ENCODE measurements around the gene CTBS. TPM values are rescaled to one million over a fixed set of nuclear protein-coding genes. Genes with fewer than 3 reads are reported as not detected.

The CTBS gene
- polyA plus RNA-seq, 1 donor from 2014 or later, result 0.95 TPM

DNA sequence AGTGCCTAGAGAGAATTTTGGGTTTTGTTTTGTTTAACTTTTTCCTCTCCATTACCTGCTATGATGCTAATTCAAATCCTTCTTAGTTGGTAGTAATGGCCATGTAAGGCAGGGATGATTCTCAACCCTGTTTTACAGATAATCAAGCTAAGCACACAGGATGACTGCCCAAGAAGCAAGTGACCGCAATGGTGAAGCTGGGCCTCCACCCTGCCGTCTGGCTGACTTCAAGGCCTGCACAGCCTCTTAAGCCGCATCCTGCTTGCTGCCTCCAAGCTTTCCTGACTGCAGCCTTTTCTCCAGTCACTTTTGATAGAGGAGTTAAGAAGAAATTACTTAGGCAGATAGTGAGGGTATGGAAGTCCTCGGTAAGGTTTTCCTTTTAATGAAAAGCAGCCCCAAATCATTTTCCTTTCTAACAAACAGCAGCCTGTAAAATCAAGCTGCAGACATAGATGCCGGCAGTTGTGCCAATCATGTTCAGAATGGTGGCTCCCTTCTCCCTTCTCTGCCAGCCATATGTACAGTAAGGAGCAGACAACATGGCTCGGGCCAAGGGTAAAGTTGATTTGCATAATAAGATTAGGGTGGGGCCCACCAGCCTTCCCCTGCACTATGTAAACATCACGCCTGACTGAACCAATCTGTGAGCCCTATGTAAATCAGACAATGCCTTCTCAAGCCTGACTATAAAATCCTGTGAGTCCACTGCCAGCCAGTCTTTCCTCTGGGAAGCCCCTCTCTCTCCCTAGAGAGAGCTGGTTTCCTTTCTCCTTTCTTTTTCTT lies 8.8 kb upstream of the CTBS start:
- no peaks in the 10 kb centered on the region for H3K27me3 ChIP-seq (ENCODE audit: insufficient read depth, low read depth, low read length)
- H3F3A ChIP-seq (ENCODE audit: insufficient read depth, low read length, poor library complexity, severe bottlenecking), result no peaks in the 10 kb centered on the region
- no peak overlapping the region for H3K4me2 ChIP-seq (ENCODE audit: low read length)
- no peak overlapping the region for H3K9ac ChIP-seq (ENCODE audit: low read length)
- H3K36me3 ChIP-seq (ENCODE audit: insufficient read depth, low read length), result no peaks in the 10 kb centered on the region
- no peak overlapping the region for H3K4me3 ChIP-seq (ENCODE audit: low read length)
- H2AFZ ChIP-seq (ENCODE audit: low read depth, low read length), result no peak overlapping the region
- TF ChIP-seq EP300 (conservative IDR thresholded peaks at IDR 0.05; ENCODE audit: poor library complexity, severe bottlenecking), result no peak
- TF ChIP-seq, protein P1, sequence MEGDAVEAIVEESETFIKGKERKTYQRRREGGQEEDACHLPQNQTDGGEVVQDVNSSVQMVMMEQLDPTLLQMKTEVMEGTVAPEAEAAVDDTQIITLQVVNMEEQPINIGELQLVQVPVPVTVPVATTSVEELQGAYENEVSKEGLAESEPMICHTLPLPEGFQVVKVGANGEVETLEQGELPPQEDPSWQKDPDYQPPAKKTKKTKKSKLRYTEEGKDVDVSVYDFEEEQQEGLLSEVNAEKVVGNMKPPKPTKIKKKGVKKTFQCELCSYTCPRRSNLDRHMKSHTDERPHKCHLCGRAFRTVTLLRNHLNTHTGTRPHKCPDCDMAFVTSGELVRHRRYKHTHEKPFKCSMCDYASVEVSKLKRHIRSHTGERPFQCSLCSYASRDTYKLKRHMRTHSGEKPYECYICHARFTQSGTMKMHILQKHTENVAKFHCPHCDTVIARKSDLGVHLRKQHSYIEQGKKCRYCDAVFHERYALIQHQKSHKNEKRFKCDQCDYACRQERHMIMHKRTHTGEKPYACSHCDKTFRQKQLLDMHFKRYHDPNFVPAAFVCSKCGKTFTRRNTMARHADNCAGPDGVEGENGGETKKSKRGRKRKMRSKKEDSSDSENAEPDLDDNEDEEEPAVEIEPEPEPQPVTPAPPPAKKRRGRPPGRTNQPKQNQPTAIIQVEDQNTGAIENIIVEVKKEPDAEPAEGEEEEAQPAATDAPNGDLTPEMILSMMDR (IDR thresholded peaks at IDR 0.05; ENCODE audit: poor library complexity, severe bottlenecking), result no peak
- no peak for TF ChIP-seq SMC3 (conservative IDR thresholded peaks at IDR 0.05; ENCODE audit: poor library complexity)
- TF ChIP-seq RAD21 (conservative IDR thresholded peaks at IDR 0.05), result no peak
- TF ChIP-seq EZH2 (IDR thresholded peaks at IDR 0.05; ENCODE audit: borderline replicate concordance, insufficient read depth, low read length, poor library complexity, severe bottlenecking), result no peak
- TF ChIP-seq POLR2AphosphoS5 (IDR thresholded peaks at IDR 0.05), result no peak
- no peak for TF ChIP-seq MXI1 (conservative IDR thresholded peaks at IDR 0.05; ENCODE audit: poor library complexity, severe bottlenecking)
- TF ChIP-seq, protein P2, sequence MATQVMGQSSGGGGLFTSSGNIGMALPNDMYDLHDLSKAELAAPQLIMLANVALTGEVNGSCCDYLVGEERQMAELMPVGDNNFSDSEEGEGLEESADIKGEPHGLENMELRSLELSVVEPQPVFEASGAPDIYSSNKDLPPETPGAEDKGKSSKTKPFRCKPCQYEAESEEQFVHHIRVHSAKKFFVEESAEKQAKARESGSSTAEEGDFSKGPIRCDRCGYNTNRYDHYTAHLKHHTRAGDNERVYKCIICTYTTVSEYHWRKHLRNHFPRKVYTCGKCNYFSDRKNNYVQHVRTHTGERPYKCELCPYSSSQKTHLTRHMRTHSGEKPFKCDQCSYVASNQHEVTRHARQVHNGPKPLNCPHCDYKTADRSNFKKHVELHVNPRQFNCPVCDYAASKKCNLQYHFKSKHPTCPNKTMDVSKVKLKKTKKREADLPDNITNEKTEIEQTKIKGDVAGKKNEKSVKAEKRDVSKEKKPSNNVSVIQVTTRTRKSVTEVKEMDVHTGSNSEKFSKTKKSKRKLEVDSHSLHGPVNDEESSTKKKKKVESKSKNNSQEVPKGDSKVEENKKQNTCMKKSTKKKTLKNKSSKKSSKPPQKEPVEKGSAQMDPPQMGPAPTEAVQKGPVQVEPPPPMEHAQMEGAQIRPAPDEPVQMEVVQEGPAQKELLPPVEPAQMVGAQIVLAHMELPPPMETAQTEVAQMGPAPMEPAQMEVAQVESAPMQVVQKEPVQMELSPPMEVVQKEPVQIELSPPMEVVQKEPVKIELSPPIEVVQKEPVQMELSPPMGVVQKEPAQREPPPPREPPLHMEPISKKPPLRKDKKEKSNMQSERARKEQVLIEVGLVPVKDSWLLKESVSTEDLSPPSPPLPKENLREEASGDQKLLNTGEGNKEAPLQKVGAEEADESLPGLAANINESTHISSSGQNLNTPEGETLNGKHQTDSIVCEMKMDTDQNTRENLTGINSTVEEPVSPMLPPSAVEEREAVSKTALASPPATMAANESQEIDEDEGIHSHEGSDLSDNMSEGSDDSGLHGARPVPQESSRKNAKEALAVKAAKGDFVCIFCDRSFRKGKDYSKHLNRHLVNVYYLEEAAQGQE (IDR thresholded peaks at IDR 0.05; ENCODE audit: borderline replicate concordance), result no peak
- no peak for TF ChIP-seq TAF1 (IDR thresholded peaks at IDR 0.05; ENCODE audit: low read depth)
- H3K9me2 ChIP-seq (ENCODE audit: insufficient read depth, low read length), result no peaks in the 10 kb centered on the region
- no peak overlapping the region for H3K27ac ChIP-seq (ENCODE audit: low read length)
- no peaks in the 10 kb centered on the region for H3K79me2 ChIP-seq (replicated peaks; ENCODE audit: insufficient read depth, low read length)
- no peaks in the 10 kb centered on the region for H4K20me1 ChIP-seq (ENCODE audit: insufficient read depth)
- no peaks in the 10 kb centered on the region for H3K9me3 ChIP-seq (ENCODE audit: low read length)

DNA sequence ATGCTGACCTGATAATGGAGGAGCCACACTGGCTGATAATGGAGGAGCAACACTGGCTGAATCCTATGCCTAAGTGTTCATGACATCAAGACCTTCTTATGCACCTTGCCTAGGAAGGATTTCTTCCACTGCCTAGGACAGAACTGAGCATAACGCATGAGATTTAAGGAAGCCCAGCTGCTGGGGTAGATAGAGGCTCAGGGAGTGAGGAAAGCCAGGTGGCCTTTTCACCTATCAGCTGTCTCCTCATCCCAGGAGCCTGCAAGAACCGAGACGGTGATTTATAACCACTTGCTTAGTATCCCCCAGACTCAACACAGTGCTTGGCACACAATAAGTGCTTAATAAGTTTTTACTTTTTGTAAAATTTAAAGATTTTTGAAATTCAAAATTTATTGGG lies 7.4 kb upstream of the CTBS start:
- H3K9me3 ChIP-seq (ENCODE audit: low read length), result no peaks in the 10 kb centered on the region
- H3K79me2 ChIP-seq (replicated peaks; ENCODE audit: insufficient read depth, low read length), result no peaks in the 10 kb centered on the region
- no peaks in the 10 kb centered on the region for H3F3A ChIP-seq (ENCODE audit: insufficient read depth, low read length, poor library complexity, severe bottlenecking)
- H3K4me3 ChIP-seq (ENCODE audit: low read length), result no peak overlapping the region
- no peaks in the 10 kb centered on the region for H3K36me3 ChIP-seq (ENCODE audit: insufficient read depth, low read length)
- no peak overlapping the region for H2AFZ ChIP-seq (ENCODE audit: low read depth, low read length)
- H3K27me3 ChIP-seq (ENCODE audit: insufficient read depth, low read depth, low read length), result no peaks in the 10 kb centered on the region
- H3K27ac ChIP-seq (ENCODE audit: low read length), result no peak overlapping the region
- H4K20me1 ChIP-seq (ENCODE audit: insufficient read depth), result no peaks in the 10 kb centered on the region
- H3K9me2 ChIP-seq (ENCODE audit: insufficient read depth, low read length), result no peaks in the 10 kb centered on the region
- H3K4me2 ChIP-seq (ENCODE audit: low read length), result no peak overlapping the region
- H3K9ac ChIP-seq (ENCODE audit: low read length), result no peak overlapping the region
- no peak for TF ChIP-seq POLR2AphosphoS5 (IDR thresholded peaks at IDR 0.05)
- TF ChIP-seq MXI1 (conservative IDR thresholded peaks at IDR 0.05; ENCODE audit: poor library complexity, severe bottlenecking), result no peak
- TF ChIP-seq, protein P2 (IDR thresholded peaks at IDR 0.05; ENCODE audit: borderline replicate concordance), result no peak
- TF ChIP-seq SMC3 (conservative IDR thresholded peaks at IDR 0.05; ENCODE audit: poor library complexity), result no peak
- no peak for TF ChIP-seq EP300 (conservative IDR thresholded peaks at IDR 0.05; ENCODE audit: poor library complexity, severe bottlenecking)
- no peak for TF ChIP-seq RAD21 (conservative IDR thresholded peaks at IDR 0.05)
- no peak for TF ChIP-seq TAF1 (IDR thresholded peaks at IDR 0.05; ENCODE audit: low read depth)
- no peak for TF ChIP-seq EZH2 (IDR thresholded peaks at IDR 0.05; ENCODE audit: borderline replicate concordance, insufficient read depth, low read length, poor library complexity, severe bottlenecking)
- TF ChIP-seq, protein P1 (IDR thresholded peaks at IDR 0.05; ENCODE audit: poor library complexity, severe bottlenecking), result no peak
